UCSD-AML1 (cell line): Measurements from ENCODE around the gene KLLN.
"Not testable (repeated sequence)": the region's sequence is repeated elsewhere in the genome, so short reads cannot be mapped to it uniquely, and the experiment has no call there.

ENCODE experiments used
- DNase-seq: peaks from one replicate; lab custom pipeline; 2025; ENCODE audit not compliant: unreplicated experiment; lab: John Stamatoyannopoulos, UW

The KLLN gene

GRCh38 chr10:87863053-87863943 lies at the start of gene KLLN, which contains the start of gene PTEN:
Gene KLLN, minus strand, starts transcription at chr10:87863533. Its CDS starts 1,046 bp downstream, at chr10:87862487.
Gene PTEN, plus strand, starts transcription at chr10:87863625. Its CDS starts 845 bp downstream, at chr10:87864470.
- peak; percentile 92 for DNase-seq

GRCh38 chr10:87903396-87903795 lies 40.1 kb upstream of the KLLN start:
- DNase-seq, result not testable (repeated sequence)

- not testable (repeated sequence) for DNase-seq
Observed at GRCh38 chr10:87897957-87898356, 34.6 kb upstream of the KLLN start.

GRCh38 chr10:87896216-87896615 lies 32.9 kb upstream of the KLLN start:
- DNase-seq, result no peak

- DNase-seq, result no peak
Observed at GRCh38 chr10:87895430-87895829, 32.1 kb upstream of the KLLN start.

- DNase-seq, result no peak
Observed at GRCh38 chr10:87887548-87888289, 24.4 kb upstream of the KLLN start.

- no peak for DNase-seq
Observed at GRCh38 chr10:87887146-87887545, 23.8 kb upstream of the KLLN start.

GRCh38 chr10:87886635-87887034 lies 23.3 kb upstream of the KLLN start:
- no peak for DNase-seq

- no peak for DNase-seq
Observed at GRCh38 chr10:87882555-87883294, 19.4 kb upstream of the KLLN start.

GRCh38 chr10:87881373-87882059 lies 18.2 kb upstream of the KLLN start:
- not testable (repeated sequence) for DNase-seq

GRCh38 chr10:87880336-87880735 lies 17.0 kb upstream of the KLLN start:
- no peak for DNase-seq

GRCh38 chr10:87878664-87879459 lies 15.5 kb upstream of the KLLN start:
- DNase-seq, result no peak

GRCh38 chr10:87875929-87876571 lies 12.7 kb upstream of the KLLN start:
- no peak for DNase-seq

- DNase-seq, result no peak
Observed at GRCh38 chr10:87873656-87874055, 10.3 kb upstream of the KLLN start.

GRCh38 chr10:87872828-87873227 lies 9.5 kb upstream of the KLLN start:
- no peak for DNase-seq

GRCh38 chr10:87869773-87870551 lies 6.6 kb upstream of the KLLN start:
- DNase-seq, result no peak

GRCh38 chr10:87869139-87869538 lies 5.8 kb upstream of the KLLN start:
- not testable (repeated sequence) for DNase-seq

- no peak for DNase-seq
Observed at GRCh38 chr10:87868277-87868676, 4.9 kb upstream of the KLLN start.

GRCh38 chr10:87867453-87867852 lies 4.1 kb upstream of the KLLN start:
- DNase-seq, result no peak
